ACC112 (cell line): ENCODE data around the gene DAAM2.

ENCODE experiments used
- H2AFZ ChIP-seq: fragments of 200-600 bp; sonication (generic); one replicate; pipeline ENCODE4 v1.6.0; 2017; ENCODE audit warnings: antibody characterized with exemption, low read length; ENCODE audit not compliant: unreplicated experiment
- H3K27ac ChIP-seq: fragments of 200-600 bp; sonication (generic); 2 replicates; pipeline ENCODE4 v1.5.1; 2014; ENCODE audit warnings: low read depth, mild to moderate bottlenecking, antibody characterized with exemption, low read length, moderate library complexity
- H3K27me3 ChIP-seq: fragments of 200-600 bp; sonication (generic); 2 replicates; pipeline ENCODE4 v1.6.1; 2014; ENCODE audit warnings: mild to moderate bottlenecking, antibody characterized with exemption, low read length, moderate library complexity, mixed read lengths; ENCODE audit not compliant: insufficient read depth
- H3K36me3 ChIP-seq: fragments of 200-600 bp; sonication (generic); 2 replicates; pipeline ENCODE4 v1.6.1; 2016; ENCODE audit warnings: mild to moderate bottlenecking, antibody characterized with exemption, low read length, moderate library complexity, mixed read lengths; ENCODE audit not compliant: insufficient read depth
- H3K4me1 ChIP-seq: fragments of 200-600 bp; sonication (generic); one replicate; pipeline ENCODE4 v1.6.1; 2016; ENCODE audit warnings: low read length, mixed read lengths; ENCODE audit not compliant: insufficient read depth, unreplicated experiment, control insufficient read depth
- H3K4me3 ChIP-seq: fragments of 200-600 bp; sonication (generic); 2 replicates; pipeline ENCODE4 v1.5.1; 2014; ENCODE audit warnings: mild to moderate bottlenecking, low read depth, low read length
- H3K79me2 ChIP-seq: fragments of 200-600 bp; sonication (generic); one replicate; pipeline ENCODE4 v1.6.0; 2016; ENCODE audit warnings: low read length; ENCODE audit not compliant: control insufficient read depth, unreplicated experiment, insufficient read depth

Gene DAAM2

GRCh38 chr6:39884696-39885095 lies 92.5 kb downstream of the DAAM2 start:
- H2AFZ ChIP-seq = no peak overlapping the region
- no peaks in the 10 kb centered on the region for H3K36me3 ChIP-seq
- H3K27me3 ChIP-seq = no peaks in the 10 kb centered on the region
- no peak overlapping the region for H3K4me3 ChIP-seq
- no peaks in the 10 kb centered on the region for H3K79me2 ChIP-seq
- H3K4me1 ChIP-seq = peaks cover 68% of the 10 kb centered on the region
- peak overlapping the region; percentile 96 for H3K27ac ChIP-seq

GRCh38 chr6:39885691-39886090 lies 93.5 kb downstream of the DAAM2 start:
- Histone ChIP-seq H3K4me1 (peaks cover 66% of the 10 kb centered on the region), H3K36me3 (no peaks in the 10 kb centered on the region)

GRCh38 chr6:39886871-39887270 lies 94.7 kb downstream of the DAAM2 start:
- Histone ChIP-seq H3K4me1 (peaks cover 60% of the 10 kb centered on the region), H3K79me2 (no peaks in the 10 kb centered on the region), H3K4me3 (no peak overlapping the region), H2AFZ (no peak overlapping the region), H3K36me3 (no peaks in the 10 kb centered on the region), H3K27me3 (no peaks in the 10 kb centered on the region), H3K27ac (peak overlapping the region; percentile 96)

More at GRCh38 chr6:39885691-39886090, 93.5 kb downstream of the DAAM2 start:
- no peaks in the 10 kb centered on the region for H3K27me3 ChIP-seq
- no peaks in the 10 kb centered on the region for H3K79me2 ChIP-seq
- peak overlapping the region; percentile 96; the same call in 1 of the 2 replicates for H3K27ac ChIP-seq
- no peak overlapping the region for H2AFZ ChIP-seq
- no peak overlapping the region for H3K4me3 ChIP-seq

- H3K36me3 ChIP-seq = no peaks in the 10 kb centered on the region
- H2AFZ ChIP-seq = peak overlapping the region; percentile 21
- H3K27ac ChIP-seq = peak overlapping the region; percentile 96
- no peaks in the 10 kb centered on the region for H3K27me3 ChIP-seq
- no peaks in the 10 kb centered on the region for H3K79me2 ChIP-seq
- H3K4me3 ChIP-seq = peak overlapping the region; percentile 59
- peaks cover 58% of the 10 kb centered on the region for H3K4me1 ChIP-seq
Observed at GRCh38 chr6:39887692-39888450, 95.7 kb downstream of the DAAM2 start.

- no peak overlapping the region for H3K4me3 ChIP-seq
- H2AFZ ChIP-seq = no peak overlapping the region
- H3K4me1 ChIP-seq = peaks cover 48% of the 10 kb centered on the region
- no peaks in the 10 kb centered on the region for H3K79me2 ChIP-seq
- no peak overlapping the region for H3K27ac ChIP-seq
- no peaks in the 10 kb centered on the region for H3K27me3 ChIP-seq
- H3K36me3 ChIP-seq = no peaks in the 10 kb centered on the region
Observed at GRCh38 chr6:39889229-39889628, 97.1 kb downstream of the DAAM2 start.

GRCh38 chr6:39891353-39891752 lies 99.2 kb downstream of the DAAM2 start:
- H3K79me2 ChIP-seq = no peaks in the 10 kb centered on the region
- H3K27ac ChIP-seq = no peak overlapping the region
- no peaks in the 10 kb centered on the region for H3K27me3 ChIP-seq
- H3K4me3 ChIP-seq = no peak overlapping the region
- no peak overlapping the region for H2AFZ ChIP-seq
- no peaks in the 10 kb centered on the region for H3K36me3 ChIP-seq
- H3K4me1 ChIP-seq = peaks cover 33% of the 10 kb centered on the region

GRCh38 chr6:39891976-39892375 lies 99.8 kb downstream of the DAAM2 start:
- Histone ChIP-seq H3K4me3 (no peak overlapping the region), H2AFZ (no peak overlapping the region), H3K27me3 (no peaks in the 10 kb centered on the region), H3K27ac (no peak overlapping the region), H3K79me2 (no peaks in the 10 kb centered on the region), H3K4me1 (peaks cover 26% of the 10 kb centered on the region), H3K36me3 (no peaks in the 10 kb centered on the region)

GRCh38 chr6:39892490-39893129 lies 100.4 kb downstream of the DAAM2 start:
- Histone ChIP-seq H3K27me3 (no peaks in the 10 kb centered on the region), H3K36me3 (no peaks in the 10 kb centered on the region), H2AFZ (no peak overlapping the region), H3K4me1 (peaks cover 20% of the 10 kb centered on the region), H3K27ac (no peak overlapping the region), H3K79me2 (no peaks in the 10 kb centered on the region), H3K4me3 (no peak overlapping the region)

- Histone ChIP-seq H2AFZ (no peak overlapping the region), H3K79me2 (no peaks in the 10 kb centered on the region), H3K36me3 (no peaks in the 10 kb centered on the region), H3K4me3 (no peak overlapping the region), H3K4me1 (peaks cover 14% of the 10 kb centered on the region), H3K27ac (no peak overlapping the region), H3K27me3 (no peaks in the 10 kb centered on the region)
Observed at GRCh38 chr6:39893286-39893685, 101.1 kb downstream of the DAAM2 start.

- no peak overlapping the region for H3K27ac ChIP-seq
- H3K4me1 ChIP-seq = peaks cover 7% of the 10 kb centered on the region
- no peaks in the 10 kb centered on the region for H3K36me3 ChIP-seq
- no peaks in the 10 kb centered on the region for H3K79me2 ChIP-seq
- no peak overlapping the region for H2AFZ ChIP-seq
- no peaks in the 10 kb centered on the region for H3K27me3 ChIP-seq
- H3K4me3 ChIP-seq = no peak overlapping the region
Observed at GRCh38 chr6:39896701-39897100, 104.5 kb downstream of the DAAM2 start.

- Histone ChIP-seq H3K79me2 (no peaks in the 10 kb centered on the region), H3K36me3 (no peaks in the 10 kb centered on the region), H3K27ac (no peak overlapping the region), H2AFZ (no peak overlapping the region), H3K4me3 (no peak overlapping the region), H3K27me3 (no peaks in the 10 kb centered on the region), H3K4me1 (no peaks in the 10 kb centered on the region)
Observed at GRCh38 chr6:39897698-39898097, 105.5 kb downstream of the DAAM2 start.
